ENCODE data around the gene C22orf42. TPM values are rescaled to one million over a fixed set of nuclear protein-coding genes. Genes with fewer than 3 reads are reported as not detected.
"Not testable (repeated sequence)": the region's sequence is repeated elsewhere in the genome, so short reads cannot be mapped to it uniquely, and the experiment has no call there.

Gene C22orf42
- polyA plus RNA-seq, 1 donor (not counting 4 experiments of a cell fraction or from before 2014, with no cell fraction given), result not detected

- DNase-seq (ENCODE audit: low read depth, low spot score), result no peak
- H2AFZ ChIP-seq (ENCODE audit: control insufficient read depth, low read length), result no peak overlapping the region
Measured at GRCh38 chr22:32165681-32166080, 6.6 kb upstream of the C22orf42 start.

GRCh38 chr22:32164075-32164860 is 5.2 kb upstream of the C22orf42 start:
- Histone ChIP-seq H3K4me3 (ENCODE audit: control insufficient read depth in 2 of 3, extremely low read depth in 1 of 3, insufficient read depth in 2 of 3, low read depth in 1 of 3, low read length in 3 of 3) (no peak overlapping the region), H4K20me1 (ENCODE audit: control insufficient read depth, extremely low read depth, insufficient read depth, low read length) (no peaks in the 10 kb centered on the region), H3K4me2 (ENCODE audit: control insufficient read depth, extremely low read depth, insufficient read depth, low read depth, low read length) (no peak overlapping the region), H2AFZ (ENCODE audit: control insufficient read depth, low read length) (no peak overlapping the region), H3K4me1 (ENCODE audit: control insufficient read depth, extremely low read depth, insufficient read depth, low read length) (no peaks in the 10 kb centered on the region), H3K9me3 (ENCODE audit: control insufficient read depth, low read depth, low read length) (no peaks in the 10 kb centered on the region), H3K79me2 (ENCODE audit: control insufficient read depth, insufficient read depth, low read length) (no peaks in the 10 kb centered on the region), H3K36me3 (ENCODE audit: control insufficient read depth in 2 of 2, extremely low read depth in 1 of 2, insufficient read depth in 2 of 2, low read length in 2 of 2) (no peaks in the 10 kb centered on the region), H3K27me3 (ENCODE audit: control insufficient read depth, extremely low read depth, insufficient read depth, low read length) (peaks cover 8% of the 10 kb centered on the region), H3K9ac (ENCODE audit: control insufficient read depth, extremely low read depth, insufficient read depth, low read length) (no peak overlapping the region), H3K27ac (ENCODE audit: control insufficient read depth, insufficient read depth, low read length) (no peak overlapping the region), H3K9me1 (ENCODE audit: control insufficient read depth, extremely low read depth, insufficient read depth, low read length) (no peaks in the 10 kb centered on the region)
- dilution Hi-C loops (cut with MboI; ENCODE audit: extremely low pct_ligation_motif_present, low sequenced_read_pairs), result no loop called here
- TF ChIP-seq EZH2 (IDR thresholded peaks at IDR 0.05; ENCODE audit: low read length) (no peak), CTCF (optimal IDR thresholded peaks at IDR 0.05 in 1 of 3, IDR thresholded peaks at IDR 0.05 in 1 of 3, conservative IDR thresholded peaks at IDR 0.05 in 1 of 3; ENCODE audit: extremely low read depth in 1 of 3, insufficient read depth in 2 of 3, low read length in 3 of 3) (no peak)
- FAIRE-seq (no peak), DNase-seq (ENCODE audit: low read depth, low spot score) (no peak)

More at GRCh38 chr22:32165681-32166080, 6.6 kb upstream of the C22orf42 start:
- no peaks in the 10 kb centered on the region for H3K9me3 ChIP-seq (ENCODE audit: control insufficient read depth, low read depth, low read length)
- no peak overlapping the region for H3K9ac ChIP-seq (ENCODE audit: control insufficient read depth, extremely low read depth, insufficient read depth, low read length)
- H3K4me3 ChIP-seq (ENCODE audit: control insufficient read depth in 2 of 3, extremely low read depth in 1 of 3, insufficient read depth in 2 of 3, low read depth in 1 of 3, low read length in 3 of 3), result no peak overlapping the region
- H4K20me1 ChIP-seq (ENCODE audit: control insufficient read depth, extremely low read depth, insufficient read depth, low read length), result no peaks in the 10 kb centered on the region
- FAIRE-seq, result no peak
- H3K79me2 ChIP-seq (ENCODE audit: control insufficient read depth, insufficient read depth, low read length), result no peaks in the 10 kb centered on the region
- H3K9me1 ChIP-seq (ENCODE audit: control insufficient read depth, extremely low read depth, insufficient read depth, low read length), result no peaks in the 10 kb centered on the region
- H3K4me1 ChIP-seq (ENCODE audit: control insufficient read depth, extremely low read depth, insufficient read depth, low read length), result no peaks in the 10 kb centered on the region
- dilution Hi-C loops (cut with MboI; ENCODE audit: extremely low pct_ligation_motif_present, low sequenced_read_pairs), result no loop called here
- no peak for TF ChIP-seq EZH2 (IDR thresholded peaks at IDR 0.05; ENCODE audit: low read length)
- TF ChIP-seq CTCF (optimal IDR thresholded peaks at IDR 0.05 in 1 of 3, IDR thresholded peaks at IDR 0.05 in 1 of 3, conservative IDR thresholded peaks at IDR 0.05 in 1 of 3; ENCODE audit: extremely low read depth in 1 of 3, insufficient read depth in 2 of 3, low read length in 3 of 3), result no peak
- H3K27ac ChIP-seq (ENCODE audit: control insufficient read depth, insufficient read depth, low read length), result no peak overlapping the region
- peaks cover 8% of the 10 kb centered on the region for H3K27me3 ChIP-seq (ENCODE audit: control insufficient read depth, extremely low read depth, insufficient read depth, low read length)
- no peak overlapping the region for H3K4me2 ChIP-seq (ENCODE audit: control insufficient read depth, extremely low read depth, insufficient read depth, low read depth, low read length)
- no peaks in the 10 kb centered on the region for H3K36me3 ChIP-seq (ENCODE audit: control insufficient read depth in 2 of 2, extremely low read depth in 1 of 2, insufficient read depth in 2 of 2, low read length in 2 of 2)

GRCh38 chr22:32160411-32160810 is 1.3 kb upstream of the C22orf42 start:
- H3K36me3 ChIP-seq (ENCODE audit: control insufficient read depth in 2 of 2, extremely low read depth in 1 of 2, insufficient read depth in 2 of 2, low read length in 2 of 2); H3K9me3 ChIP-seq (ENCODE audit: control insufficient read depth, low read depth, low read length); H3K27ac ChIP-seq (ENCODE audit: control insufficient read depth, insufficient read depth, low read length); DNase-seq (ENCODE audit: low read depth, low spot score); H2AFZ ChIP-seq (ENCODE audit: control insufficient read depth, low read length); H3K9me1 ChIP-seq (ENCODE audit: control insufficient read depth, extremely low read depth, insufficient read depth, low read length); H4K20me1 ChIP-seq (ENCODE audit: control insufficient read depth, extremely low read depth, insufficient read depth, low read length); H3K9ac ChIP-seq (ENCODE audit: control insufficient read depth, extremely low read depth, insufficient read depth, low read length); H3K79me2 ChIP-seq (ENCODE audit: control insufficient read depth, insufficient read depth, low read length); H3K27me3 ChIP-seq (ENCODE audit: control insufficient read depth, extremely low read depth, insufficient read depth, low read length); H3K4me1 ChIP-seq (ENCODE audit: control insufficient read depth, extremely low read depth, insufficient read depth, low read length); H3K4me2 ChIP-seq (ENCODE audit: control insufficient read depth, extremely low read depth, insufficient read depth, low read depth, low read length); H3K4me3 ChIP-seq (ENCODE audit: control insufficient read depth in 2 of 3, extremely low read depth in 1 of 3, insufficient read depth in 2 of 3, low read depth in 1 of 3, low read length in 3 of 3); dilution Hi-C loops (cut with MboI; ENCODE audit: extremely low pct_ligation_motif_present, low sequenced_read_pairs): not testable (repeated sequence)
- FAIRE-seq, result peak; percentile 36

DNA sequence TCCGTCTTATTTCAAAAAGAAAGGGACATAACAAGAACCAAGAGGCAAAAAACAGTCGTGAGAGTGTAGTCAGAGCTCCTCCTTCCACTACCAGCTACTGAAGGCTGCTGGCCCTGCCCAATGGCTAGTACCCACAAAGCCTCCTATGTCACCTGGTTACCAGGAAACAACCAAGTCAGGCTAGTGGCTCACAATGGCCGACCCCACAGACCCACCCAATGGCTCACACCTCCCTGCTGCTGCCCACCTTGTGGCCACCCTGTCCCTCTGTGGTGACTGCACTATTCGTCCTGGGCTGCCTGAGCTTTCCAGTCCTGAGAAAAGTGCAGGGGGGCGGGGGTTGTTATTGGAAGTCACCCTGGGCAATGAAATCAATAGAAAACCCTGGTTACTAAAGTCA is 1.5 kb downstream of the C22orf42 start:
- H3K79me2 ChIP-seq (ENCODE audit: control insufficient read depth, insufficient read depth, low read length); H4K20me1 ChIP-seq (ENCODE audit: control insufficient read depth, extremely low read depth, insufficient read depth, low read length); FAIRE-seq; dilution Hi-C loops (cut with MboI; ENCODE audit: extremely low pct_ligation_motif_present, low sequenced_read_pairs); H3K9me3 ChIP-seq (ENCODE audit: control insufficient read depth, low read depth, low read length); H2AFZ ChIP-seq (ENCODE audit: control insufficient read depth, low read length); H3K4me2 ChIP-seq (ENCODE audit: control insufficient read depth, extremely low read depth, insufficient read depth, low read depth, low read length); H3K4me1 ChIP-seq (ENCODE audit: control insufficient read depth, extremely low read depth, insufficient read depth, low read length); H3K9me1 ChIP-seq (ENCODE audit: control insufficient read depth, extremely low read depth, insufficient read depth, low read length); H3K36me3 ChIP-seq (ENCODE audit: control insufficient read depth in 2 of 2, extremely low read depth in 1 of 2, insufficient read depth in 2 of 2, low read length in 2 of 2); H3K27ac ChIP-seq (ENCODE audit: control insufficient read depth, insufficient read depth, low read length); DNase-seq (ENCODE audit: low read depth, low spot score); H3K9ac ChIP-seq (ENCODE audit: control insufficient read depth, extremely low read depth, insufficient read depth, low read length); H3K4me3 ChIP-seq (ENCODE audit: control insufficient read depth in 2 of 3, extremely low read depth in 1 of 3, insufficient read depth in 2 of 3, low read depth in 1 of 3, low read length in 3 of 3); H3K27me3 ChIP-seq (ENCODE audit: control insufficient read depth, extremely low read depth, insufficient read depth, low read length): not testable (repeated sequence)

All from keratinocyte (primary cell).